WERI-Rb-1 (cell line): ENCODE results near the gene DAZL.

ENCODE experiments used
- DNase-seq: peaks from one replicate; pipeline ENCODE4 v3.0.0-alpha.2; 2020
- H3K27ac ChIP-seq: fragments of 250-450 bp; sonication (Bioruptor Pico); 2 replicates; pipeline ENCODE4 v1.5.1; 2020; ENCODE audit warnings: mild to moderate bottlenecking, moderate library complexity
- H3K27me3 ChIP-seq: fragments of 250-450 bp; sonication (Bioruptor Pico); 2 replicates; pipeline ENCODE4 v1.5.1; 2021; ENCODE audit warnings: mild to moderate bottlenecking, low read depth, moderate library complexity; ENCODE audit not compliant: insufficient read depth, severe bottlenecking
- H3K36me3 ChIP-seq: fragments of 250-450 bp; sonication (Bioruptor Pico); 2 replicates; pipeline ENCODE4 v1.5.1; 2020; ENCODE audit warnings: mild to moderate bottlenecking, moderate library complexity
- H3K4me3 ChIP-seq: 2 replicates; pipeline ENCODE4 v1.5.1; 2011; ENCODE audit warnings: low read depth, mild to moderate bottlenecking, control low read depth, low read length
- H3K9me3 ChIP-seq: fragments of 250-450 bp; sonication (Bioruptor Pico); 2 replicates; pipeline ENCODE4 v1.5.1; 2021; ENCODE audit warnings: mild to moderate bottlenecking, moderate library complexity; ENCODE audit not compliant: severe bottlenecking
- TF ChIP-seq, protein P1 (sequence below): IDR thresholded peaks from 2 replicates; pipeline ENCODE4 v1.5.1; 2011; ENCODE audit warnings: low read depth, mild to moderate bottlenecking, control low read depth, inconsistent platforms, low read length

Gene DAZL

DNA sequence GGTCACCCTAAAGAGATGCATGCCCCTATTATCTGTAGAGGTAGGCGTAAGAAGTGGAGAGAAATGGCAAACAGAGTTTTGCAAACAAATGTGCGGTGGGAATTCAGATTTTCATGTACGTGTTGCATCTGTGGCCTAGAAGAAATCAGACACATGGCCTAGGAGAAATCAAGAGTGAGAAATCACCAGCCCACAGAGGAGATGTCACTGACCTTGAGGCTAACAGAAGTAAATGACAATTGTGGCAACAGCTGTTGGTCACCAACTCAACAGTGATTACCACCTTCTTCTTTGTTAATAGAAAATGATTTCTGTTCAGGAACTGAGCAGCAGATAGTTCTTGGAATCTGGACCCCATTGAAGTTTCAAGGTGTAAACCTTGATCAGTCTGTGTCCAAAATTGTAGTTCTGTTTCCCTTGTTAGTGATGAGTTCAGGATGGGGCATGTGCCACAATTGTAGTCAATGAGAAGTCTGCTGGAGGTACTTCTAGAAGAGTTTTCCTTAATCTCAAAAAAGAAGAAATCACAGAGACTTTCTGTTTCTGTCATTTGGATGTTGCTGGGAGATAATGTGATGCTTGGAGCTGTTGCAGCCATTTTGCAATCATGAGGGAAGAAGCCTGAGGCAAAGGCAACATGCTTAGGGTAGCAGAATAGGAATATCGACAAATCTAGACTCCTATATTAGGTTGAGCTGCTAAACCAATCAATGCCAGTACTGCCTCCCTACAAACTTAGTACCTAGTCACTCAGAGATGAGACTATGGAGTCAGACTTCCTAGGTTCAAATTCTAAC, 57.5 kb downstream of the DAZL start:
- TF ChIP-seq, protein P1, sequence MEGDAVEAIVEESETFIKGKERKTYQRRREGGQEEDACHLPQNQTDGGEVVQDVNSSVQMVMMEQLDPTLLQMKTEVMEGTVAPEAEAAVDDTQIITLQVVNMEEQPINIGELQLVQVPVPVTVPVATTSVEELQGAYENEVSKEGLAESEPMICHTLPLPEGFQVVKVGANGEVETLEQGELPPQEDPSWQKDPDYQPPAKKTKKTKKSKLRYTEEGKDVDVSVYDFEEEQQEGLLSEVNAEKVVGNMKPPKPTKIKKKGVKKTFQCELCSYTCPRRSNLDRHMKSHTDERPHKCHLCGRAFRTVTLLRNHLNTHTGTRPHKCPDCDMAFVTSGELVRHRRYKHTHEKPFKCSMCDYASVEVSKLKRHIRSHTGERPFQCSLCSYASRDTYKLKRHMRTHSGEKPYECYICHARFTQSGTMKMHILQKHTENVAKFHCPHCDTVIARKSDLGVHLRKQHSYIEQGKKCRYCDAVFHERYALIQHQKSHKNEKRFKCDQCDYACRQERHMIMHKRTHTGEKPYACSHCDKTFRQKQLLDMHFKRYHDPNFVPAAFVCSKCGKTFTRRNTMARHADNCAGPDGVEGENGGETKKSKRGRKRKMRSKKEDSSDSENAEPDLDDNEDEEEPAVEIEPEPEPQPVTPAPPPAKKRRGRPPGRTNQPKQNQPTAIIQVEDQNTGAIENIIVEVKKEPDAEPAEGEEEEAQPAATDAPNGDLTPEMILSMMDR = no peak
- H3K36me3 ChIP-seq = no peaks in the 10 kb centered on the region
- no peak overlapping the region for H3K27ac ChIP-seq
- H3K9me3 ChIP-seq = no peaks in the 10 kb centered on the region
- DNase-seq = no peak
- H3K4me3 ChIP-seq = no peak overlapping the region
- no peaks in the 10 kb centered on the region for H3K27me3 ChIP-seq

DNA sequence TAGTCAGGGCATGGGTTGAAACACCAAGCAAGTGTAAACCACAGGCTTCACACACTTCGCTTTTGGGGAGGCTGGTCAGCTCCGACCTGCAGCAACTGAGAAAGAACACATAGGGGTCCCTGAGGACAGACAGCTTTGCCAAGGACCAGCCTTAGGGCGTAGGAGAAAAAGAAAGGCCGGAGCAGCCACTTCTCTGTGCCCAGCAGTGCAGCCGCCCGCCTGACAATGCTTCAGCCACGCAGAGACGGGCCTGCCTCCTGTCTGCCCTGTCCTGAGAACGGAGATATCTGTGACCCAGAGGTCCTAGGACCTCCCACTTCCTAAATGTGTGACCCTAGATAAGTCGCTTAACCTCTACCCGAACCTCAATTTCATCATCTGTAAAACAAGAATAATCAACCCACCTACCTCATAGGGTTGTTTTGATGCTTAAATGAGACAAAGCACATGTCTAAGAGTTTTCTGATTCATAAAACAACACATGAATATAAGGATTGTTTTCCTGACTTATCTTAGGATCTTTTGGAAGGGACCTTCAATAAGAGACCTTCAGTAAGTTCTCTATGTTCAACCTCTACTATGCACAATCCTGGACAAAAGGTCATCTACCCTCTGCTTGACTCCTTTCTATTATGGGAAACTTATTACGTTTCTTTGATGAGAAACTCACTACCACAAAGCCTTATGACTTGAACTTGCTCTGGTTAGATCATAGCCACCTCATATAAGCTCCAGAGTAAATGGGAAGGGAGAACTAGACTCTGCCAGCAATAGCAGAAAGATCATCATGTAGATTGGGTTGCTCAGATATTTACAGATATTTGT, 58.8 kb downstream of the DAZL start:
- Histone ChIP-seq H3K27ac (no peak overlapping the region), H3K9me3 (no peaks in the 10 kb centered on the region), H3K36me3 (no peaks in the 10 kb centered on the region), H3K4me3 (no peak overlapping the region), H3K27me3 (no peaks in the 10 kb centered on the region)
- DNase-seq = no peak
- TF ChIP-seq, protein P1 = no peak

DNA sequence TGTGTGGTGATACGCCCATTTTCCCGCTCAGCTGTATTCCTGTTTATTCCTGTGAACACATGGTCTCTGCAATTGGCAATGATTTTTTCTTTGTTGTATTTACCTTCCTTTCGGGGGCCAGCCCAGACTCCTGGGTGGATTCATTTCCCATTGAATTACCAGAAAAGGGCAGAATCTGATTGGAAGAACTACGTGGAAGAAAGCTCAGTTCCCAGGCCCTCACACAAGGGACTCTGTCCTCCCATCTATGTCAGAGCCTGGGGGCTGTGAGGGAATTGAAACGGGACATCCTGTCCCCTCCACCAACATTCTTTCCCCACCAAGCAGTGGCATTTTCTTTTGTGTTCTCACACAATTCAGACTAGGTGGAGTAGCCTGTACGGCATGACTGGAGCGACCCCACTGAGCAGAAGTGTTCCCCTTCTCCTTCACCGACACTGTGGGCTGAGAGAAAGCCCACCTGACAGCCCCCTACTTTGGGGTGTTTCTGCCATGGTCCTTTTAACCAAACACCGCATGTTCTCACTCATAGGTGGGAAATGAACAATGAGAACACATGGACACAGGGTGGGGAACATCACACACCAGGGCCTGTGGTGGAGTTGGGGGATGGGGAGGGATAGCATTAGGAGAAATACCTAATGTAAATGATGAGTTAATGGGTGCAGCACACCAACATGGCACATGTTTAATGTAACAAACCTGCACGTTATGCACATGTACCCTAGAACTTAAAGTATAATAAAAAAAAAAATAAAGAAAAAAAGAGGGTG, 59.6 kb downstream of the DAZL start:
- TF ChIP-seq, protein P1 = no peak
- H3K27me3 ChIP-seq = no peaks in the 10 kb centered on the region
- no peaks in the 10 kb centered on the region for H3K36me3 ChIP-seq
- H3K9me3 ChIP-seq = no peaks in the 10 kb centered on the region
- DNase-seq = no peak
- no peak overlapping the region for H3K4me3 ChIP-seq
- no peak overlapping the region for H3K27ac ChIP-seq

DNA sequence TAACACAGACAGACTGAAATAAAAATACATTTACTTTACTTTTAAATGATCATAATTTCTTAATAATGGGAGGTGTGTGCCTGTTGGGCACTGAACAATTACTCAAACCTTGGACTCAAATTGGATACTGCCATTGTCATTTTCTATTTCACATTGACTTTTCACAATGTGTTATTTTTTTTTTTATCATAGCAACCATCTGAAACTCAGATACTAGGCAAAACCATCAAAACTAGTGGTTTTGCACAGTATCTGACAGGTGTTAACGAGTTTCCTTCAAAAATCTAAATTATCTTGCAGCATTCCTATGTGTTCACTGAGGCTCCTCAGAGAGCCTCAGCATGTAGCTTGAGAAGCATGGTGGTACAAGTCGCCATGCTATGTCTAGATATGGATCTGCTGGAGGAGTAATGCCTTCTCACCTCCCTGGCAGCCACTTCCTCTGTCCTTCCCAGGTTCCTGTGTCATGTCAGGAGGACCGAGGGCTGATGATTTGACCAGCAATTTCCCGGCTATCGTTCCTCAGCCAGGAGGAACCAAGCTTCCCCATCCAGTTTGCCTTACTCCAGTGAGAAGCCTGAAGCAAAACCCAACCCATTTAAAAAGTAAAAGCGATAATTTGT, 61.9 kb downstream of the DAZL start:
- TF ChIP-seq, protein P1 = no peak
- H3K27ac ChIP-seq = no peak overlapping the region
- H3K4me3 ChIP-seq = no peak overlapping the region
- DNase-seq = no peak
- no peaks in the 10 kb centered on the region for H3K27me3 ChIP-seq
- no peaks in the 10 kb centered on the region for H3K9me3 ChIP-seq
- H3K36me3 ChIP-seq = no peaks in the 10 kb centered on the region

DNA sequence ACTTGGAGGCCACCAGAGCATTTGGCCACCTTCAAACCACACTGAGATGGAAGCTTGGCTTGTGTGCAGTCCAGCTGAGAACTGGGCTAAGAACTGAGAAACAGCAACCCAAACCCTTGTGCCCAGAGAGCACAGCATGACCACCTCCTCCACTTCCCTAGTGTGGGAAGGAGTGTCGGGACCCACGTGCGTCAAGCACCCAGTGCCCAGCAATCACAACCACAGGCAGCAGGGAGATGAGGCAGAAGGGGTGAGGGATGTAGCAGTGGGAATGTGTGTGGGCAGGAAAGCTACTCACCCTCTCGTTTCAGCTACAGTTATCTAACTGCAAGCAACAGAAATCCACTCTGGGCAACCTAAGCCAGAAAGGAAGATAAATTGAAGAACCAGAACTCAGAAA, 66.7 kb downstream of the DAZL start:
- no peak overlapping the region for H3K27ac ChIP-seq
- no peak for DNase-seq
- H3K4me3 ChIP-seq = no peak overlapping the region
- no peaks in the 10 kb centered on the region for H3K27me3 ChIP-seq
- H3K36me3 ChIP-seq = no peaks in the 10 kb centered on the region
- H3K9me3 ChIP-seq = no peaks in the 10 kb centered on the region
- TF ChIP-seq, protein P1 = no peak
